HL-60 (cell line): Measurements from ENCODE around the gene CNTN1.

Source experiments
- CTCF ChIP-seq: IDR thresholded peaks from one replicate; pipeline ENCODE4 v1.5.1; 2011; ENCODE audit warnings: low read length, control low read depth, inconsistent platforms; ENCODE audit not compliant: insufficient read depth
- GABPA ChIP-seq: IDR thresholded peaks from 2 replicates; pipeline ENCODE4 v1.6.1; 2012; ENCODE audit warnings: low read depth
- POLR2AphosphoS5 ChIP-seq: IDR thresholded peaks from 2 replicates; pipeline ENCODE4 v1.6.1; 2012; ENCODE audit warnings: low read depth
- SPI1 ChIP-seq: IDR thresholded peaks from 2 replicates; pipeline ENCODE4 v1.6.1; 2012; ENCODE audit warnings: low read depth, mild to moderate bottlenecking, borderline replicate concordance

- TF ChIP-seq POLR2AphosphoS5 (no peak), CTCF (no peak), SPI1 (no peak), GABPA (no peak)
Observed at GRCh38 chr12:40760821-40761220, 68.6 kb downstream of the CNTN1 start.
